Sigmoid colon (tissue), 3 donors: ENCODE measurements around the gene LYPD1.

Source experiments
- CTCF ChIP-seq, 4 experiments: fragments of 450-650 bp in 3 of 4; fragments of 200-600 bp in 1 of 4; IDR thresholded peaks; one replicate each; pipeline ENCODE4 v1.5.1; 2016 to 2019; ENCODE audit warnings: antibody characterized with exemption in 4 of 4, mild to moderate bottlenecking in 3 of 4, moderate library complexity in 2 of 4
- POLR2A ChIP-seq, 2 donors: fragments of 450-650 bp; IDR thresholded peaks; one replicate each; pipeline ENCODE4 v1.6.1; 2016; ENCODE audit warnings: antibody characterized with exemption in 2 of 2, mild to moderate bottlenecking in 2 of 2, moderate library complexity in 2 of 2

DNA sequence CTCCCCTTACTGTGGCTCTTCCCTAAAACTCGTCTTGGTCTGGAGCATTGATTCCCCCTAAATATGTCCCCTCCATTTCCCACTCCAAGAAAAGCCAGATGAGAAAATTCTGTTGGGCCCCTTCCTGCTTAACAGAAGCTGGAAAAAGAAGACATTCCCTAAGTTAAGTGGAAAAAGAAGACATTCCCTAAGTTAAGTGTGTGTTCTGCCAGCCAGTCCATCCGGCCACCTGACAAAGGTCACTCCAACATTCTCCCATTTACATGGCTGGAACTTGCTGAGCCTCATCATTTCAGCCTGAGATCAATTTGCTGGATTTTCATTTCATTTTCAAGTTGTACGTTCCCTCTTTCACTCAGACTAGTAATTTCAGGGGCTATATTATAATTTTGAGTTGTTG, 52.0 kb downstream of the LYPD1 start:
- TF ChIP-seq CTCF (IDR thresholded peaks at IDR 0.05) (no peak), POLR2A (IDR thresholded peaks at IDR 0.05) (no peak)
